CD8-positive, alpha-beta memory T cell (primary cell): Measurements from ENCODE around the gene IBA57. TPM values are rescaled to one million over a fixed set of nuclear protein-coding genes. Genes with fewer than 3 reads are reported as not detected.
"Not testable (repeated sequence)": the region's sequence is repeated elsewhere in the genome, so short reads cannot be mapped to it uniquely, and the experiment has no call there.

Experiments
- CTCF ChIA-PET: fragments of 350-600 bp; sonication (Branson Sonifier 250); formaldehyde crosslinking; loops from one replicate; lab custom pipeline; 2021; ENCODE audit warnings: antibody characterized with exemption; lab: Charles Lee
- POLR2A ChIA-PET: fragments of 350-600 bp; sonication (Branson Sonifier 250); formaldehyde crosslinking; loops from one replicate; lab custom pipeline; 2021; ENCODE audit warnings: antibody characterized with exemption; lab: Charles Lee
- DNase-seq, 5 donors: peaks; one replicate each; pipeline versions ENCODE4 v3.0.0 to v3.0.0-alpha.2; 2020 to 2022; ENCODE audit warnings: mixed read lengths in 1 of 5
- H3K27ac ChIP-seq: one replicate; pipeline ENCODE4 v1.7.0; 2013; ENCODE audit warnings: low read depth, mild to moderate bottlenecking, low read length, moderate library complexity
- H3K27me3 ChIP-seq: 2 replicates; pipeline ENCODE4 v1.7.0; 2013; ENCODE audit warnings: low read length, mild to moderate bottlenecking; ENCODE audit not compliant: insufficient read depth, poor library complexity, severe bottlenecking
- H3K36me3 ChIP-seq: 2 replicates; pipeline ENCODE4 v1.7.0; 2013; ENCODE audit warnings: mild to moderate bottlenecking, low read length, moderate library complexity; ENCODE audit not compliant: insufficient read depth
- H3K4me1 ChIP-seq: 2 replicates; pipeline ENCODE4 v1.7.0; 2013; ENCODE audit warnings: mild to moderate bottlenecking, low read length, moderate library complexity; ENCODE audit not compliant: insufficient read depth
- H3K4me3 ChIP-seq: 2 replicates; pipeline ENCODE4 v1.7.0; 2013; ENCODE audit warnings: mild to moderate bottlenecking, low read length
- H3K9me3 ChIP-seq: 2 replicates; pipeline ENCODE4 v1.7.0; 2013; ENCODE audit warnings: mild to moderate bottlenecking, low read length
- H3K27ac Mint-ChIP-seq, 8 donors: one replicate each; pipeline ENCODE4 v1.8.0; 2020 to 2021; ENCODE audit warnings: mixed read lengths in 8 of 8, mild to moderate bottlenecking in 6 of 8, inconsistent platforms in 3 of 8, moderate library complexity in 3 of 8
- H3K27me3 Mint-ChIP-seq, 2 donors: one replicate each; pipeline ENCODE4 v1.8.0; 2020 to 2021; ENCODE audit warnings: mixed read lengths in 2 of 2, mild to moderate bottlenecking in 1 of 2, moderate library complexity in 1 of 2
- H3K36me3 Mint-ChIP-seq, 3 donors: one replicate each; pipeline ENCODE4 v1.8.0; 2020 to 2021; ENCODE audit warnings: mixed read lengths in 3 of 3, inconsistent platforms in 1 of 3, mild to moderate bottlenecking in 1 of 3
- H3K4me1 Mint-ChIP-seq, 3 donors: one replicate each; pipeline ENCODE4 v1.8.0; 2020 to 2021; ENCODE audit warnings: mixed read lengths in 3 of 3, inconsistent platforms in 1 of 3, mild to moderate bottlenecking in 1 of 3
- H3K4me3 Mint-ChIP-seq, 7 donors: one replicate each; pipeline ENCODE4 v1.8.0; 2020 to 2021; ENCODE audit warnings: mixed read lengths in 7 of 7, mild to moderate bottlenecking in 6 of 7, moderate library complexity in 4 of 7, inconsistent platforms in 2 of 7
- H3K9me3 Mint-ChIP-seq, 5 donors: one replicate each; pipeline ENCODE4 v1.8.0; 2020 to 2022; ENCODE audit warnings: mixed read lengths in 5 of 5, mild to moderate bottlenecking in 3 of 5, moderate library complexity in 2 of 5, inconsistent platforms in 1 of 5
- polyA plus RNA-seq: library from polyadenylated mRNA; unstranded; fragments of 300-500 nt; fragmentation: Illumina TruSeq; gene quantifications from one replicate; pipeline ENCODE4 v1.2.3, GENCODE V29; 2021
- total RNA-seq, 2 experiments: library from RNA; stranded (reverse); gene quantifications; one replicate each; pipeline ENCODE4 v1.2.3, GENCODE V29; 2021

IBA57 gene
- total and polyA plus RNA-seq, 3 experiments from 2014 or later: 5.4 to 13.6 (median 12.6) TPM

- Histone ChIP-seq H3K9me3 (no peaks in the 10 kb centered on the region), H3K36me3 (no peaks in the 10 kb centered on the region), H3K27me3 (no peaks in the 10 kb centered on the region), H3K4me1 (peaks cover 19% of the 10 kb centered on the region), H3K4me3 (no peak overlapping the region), H3K27ac (no peak overlapping the region)
- Mint-ChIP-seq H3K27ac (peak overlapping the region in 2 of 8 donors; percentile 16 to 38), H3K4me1 (peaks cover 26 to 31% (median 27%) of the 10 kb centered on the region in 3 donors), H3K4me3 (no peak overlapping the region), H3K36me3 (peaks cover 0 to 9% (median 2%) of the 10 kb centered on the region in 3 donors), H3K9me3 (no peaks in the 10 kb centered on the region), H3K27me3 (no peaks in the 10 kb centered on the region)
- POLR2A ChIA-PET: no interaction called here
- CTCF ChIA-PET: interaction anchor here (0.9 to 1.0 kb wide), 2 partner anchors 16 to 224 kb away, joined by 3 read pairs; partner anchors contain the start of gene TRIM11
- DNase-seq: no peak
Observed at GRCh38 chr1:228182296-228183030, 16.9 kb downstream of the IBA57 start.

GRCh38 chr1:228184152-228184551 lies 18.5 kb downstream of the IBA57 start:
- Histone ChIP-seq H3K9me3 (no peaks in the 10 kb centered on the region), H3K27me3 (no peaks in the 10 kb centered on the region), H3K4me1 (peaks cover 19% of the 10 kb centered on the region), H3K27ac (no peak overlapping the region), H3K4me3 (no peak overlapping the region), H3K36me3 (no peaks in the 10 kb centered on the region)
- DNase-seq: no peak
- Mint-ChIP-seq H3K9me3 (no peaks in the 10 kb centered on the region), H3K4me3 (no peak overlapping the region), H3K27me3 (no peaks in the 10 kb centered on the region), H3K27ac (peak overlapping the region in 5 of 8 donors; percentile 16 to 83 (median 48)), H3K36me3 (no peaks in the 10 kb centered on the region), H3K4me1 (peaks cover 32 to 44% (median 38%) of the 10 kb centered on the region in 3 donors)
- ChIA-PET CTCF (no interaction called here), POLR2A (no interaction called here)

- Histone ChIP-seq H3K4me1 (peaks cover 19% of the 10 kb centered on the region), H3K27ac (peak overlapping the region; percentile 27), H3K4me3 (no peak overlapping the region), H3K9me3 (no peaks in the 10 kb centered on the region), H3K36me3 (no peaks in the 10 kb centered on the region), H3K27me3 (no peaks in the 10 kb centered on the region)
- POLR2A ChIA-PET: interaction anchor here (0.8 kb wide), 1 partner anchor 28 kb away, joined by 3 read pairs; no protein-coding TSS in a partner anchor
- CTCF ChIA-PET: interaction anchor here (4.1 kb wide), 1 partner anchor 19 kb away, joined by 13 read pairs; the partner anchor contains the start of gene IBA57
- Mint-ChIP-seq H3K4me1 (peaks cover 37 to 49% (median 44%) of the 10 kb centered on the region in 3 donors), H3K4me3 (peak overlapping the region; percentile 27 to 72 (median 65)), H3K27me3 (peaks cover 0 to 1% of the 10 kb centered on the region in 2 donors), H3K36me3 (no peaks in the 10 kb centered on the region), H3K9me3 (no peaks in the 10 kb centered on the region), H3K27ac (peak overlapping the region; percentile 91 to 97 (median 96))
- DNase-seq: peak in 4 of 5 donors; percentile 52 to 86 (median 74)
Observed at GRCh38 chr1:228185641-228185965, 20.0 kb downstream of the IBA57 start.

- H3K9me3 Mint-ChIP-seq, DNase-seq, H3K36me3 Mint-ChIP-seq, H3K36me3 ChIP-seq, H3K27me3 ChIP-seq, H3K27ac ChIP-seq, H3K4me3 ChIP-seq, POLR2A ChIA-PET, H3K27me3 Mint-ChIP-seq, H3K9me3 ChIP-seq: not testable (repeated sequence)
- peak overlapping the region in 6 of 8 donors; percentile 5 to 59 (median 41) for H3K27ac Mint-ChIP-seq
- H3K4me1 ChIP-seq: peaks cover 19% of the 10 kb centered on the region
- CTCF ChIA-PET: interaction anchor here (1.1 to 4.1 kb wide), 2 partner anchors 21 to 26 kb away, joined by 3 to 13 read pairs; partner anchors contain the start of gene IBA57
- H3K4me1 Mint-ChIP-seq: peaks cover 31 to 45% (median 40%) of the 10 kb centered on the region in 3 donors
- peak overlapping the region in 1 of 7 donors; percentile 15 for H3K4me3 Mint-ChIP-seq
Observed at GRCh38 chr1:228188249-228188648, 22.6 kb downstream of the IBA57 start.

GRCh38 chr1:228190182-228190581 lies 24.6 kb downstream of the IBA57 start:
- Histone ChIP-seq H3K27ac (no peak overlapping the region), H3K9me3 (no peaks in the 10 kb centered on the region), H3K4me3 (no peak overlapping the region), H3K36me3 (no peaks in the 10 kb centered on the region), H3K27me3 (no peaks in the 10 kb centered on the region), H3K4me1 (peaks cover 18% of the 10 kb centered on the region)
- ChIA-PET POLR2A (no interaction called here), CTCF (no interaction called here)
- no peak for DNase-seq
- Mint-ChIP-seq H3K27ac (no peak overlapping the region), H3K9me3 (no peaks in the 10 kb centered on the region), H3K4me1 (peaks cover 27 to 39% (median 38%) of the 10 kb centered on the region in 3 donors), H3K27me3 (peaks cover 0 to 3% of the 10 kb centered on the region in 2 donors), H3K4me3 (no peak overlapping the region), H3K36me3 (peaks cover 0 to 2% (median 0%) of the 10 kb centered on the region in 3 donors)

GRCh38 chr1:228190778-228191177 lies 25.2 kb downstream of the IBA57 start:
- H3K4me3 Mint-ChIP-seq: no peak overlapping the region
- H3K4me1 Mint-ChIP-seq: peaks cover 21 to 33% (median 32%) of the 10 kb centered on the region in 3 donors
- no peaks in the 10 kb centered on the region for H3K36me3 ChIP-seq
- H3K27me3 ChIP-seq: no peaks in the 10 kb centered on the region
- no peak overlapping the region for H3K4me3 ChIP-seq
- H3K27ac ChIP-seq: no peak overlapping the region
- ChIA-PET CTCF (no interaction called here), POLR2A (no interaction called here)
- H3K4me1 ChIP-seq: peaks cover 12% of the 10 kb centered on the region
- DNase-seq: no peak
- H3K27me3 Mint-ChIP-seq: peaks cover 0 to 3% of the 10 kb centered on the region in 2 donors
- H3K36me3 Mint-ChIP-seq: peaks cover 0 to 7% (median 3%) of the 10 kb centered on the region in 3 donors
- no peaks in the 10 kb centered on the region for H3K9me3 ChIP-seq
- no peaks in the 10 kb centered on the region for H3K9me3 Mint-ChIP-seq
- peak overlapping the region in 1 of 8 donors; percentile 49 for H3K27ac Mint-ChIP-seq

GRCh38 chr1:228194436-228194835 lies 28.8 kb downstream of the IBA57 start:
- Histone ChIP-seq H3K27ac (no peak overlapping the region), H3K4me3 (no peak overlapping the region), H3K4me1 (no peaks in the 10 kb centered on the region), H3K27me3 (no peaks in the 10 kb centered on the region), H3K9me3 (no peaks in the 10 kb centered on the region), H3K36me3 (no peaks in the 10 kb centered on the region)
- Mint-ChIP-seq H3K4me3 (no peak overlapping the region), H3K36me3 (peaks cover 9 to 16% (median 15%) of the 10 kb centered on the region in 3 donors), H3K27me3 (peaks cover 0 to 3% of the 10 kb centered on the region in 2 donors), H3K27ac (peak overlapping the region in 1 of 8 donors; percentile 50), H3K4me1 (peaks cover 5% of the 10 kb centered on the region in 3 donors), H3K9me3 (peaks cover 4 to 11% (median 10%) of the 10 kb centered on the region in 5 donors)
- CTCF ChIA-PET: no interaction called here
- no peak for DNase-seq
- POLR2A ChIA-PET: no interaction called here
